Fibroblast of mammary gland (primary cell): ENCODE data around the gene CD302.
"Not testable (repeated sequence)": the region's sequence is repeated elsewhere in the genome, so short reads cannot be mapped to it uniquely, and the experiment has no call there.

Experiments
- DNase-seq: peaks from one replicate; pipeline ENCODE4 v3.0.0-alpha.2; 2010; ENCODE audit warnings: low read depth
- H3K4me3 ChIP-seq: 2 replicates; pipeline ENCODE4 v1.5.1; 2011; ENCODE audit warnings: low read depth, mild to moderate bottlenecking, low read length, moderate library complexity; ENCODE audit not compliant: control insufficient read depth
- TF ChIP-seq, protein P1 (sequence below): conservative IDR thresholded peaks from 2 replicates; pipeline ENCODE4 v1.5.1; 2011; ENCODE audit warnings: low read depth, low read length, inconsistent platforms; ENCODE audit not compliant: control insufficient read depth, insufficient read depth

CD302 gene

DNA sequence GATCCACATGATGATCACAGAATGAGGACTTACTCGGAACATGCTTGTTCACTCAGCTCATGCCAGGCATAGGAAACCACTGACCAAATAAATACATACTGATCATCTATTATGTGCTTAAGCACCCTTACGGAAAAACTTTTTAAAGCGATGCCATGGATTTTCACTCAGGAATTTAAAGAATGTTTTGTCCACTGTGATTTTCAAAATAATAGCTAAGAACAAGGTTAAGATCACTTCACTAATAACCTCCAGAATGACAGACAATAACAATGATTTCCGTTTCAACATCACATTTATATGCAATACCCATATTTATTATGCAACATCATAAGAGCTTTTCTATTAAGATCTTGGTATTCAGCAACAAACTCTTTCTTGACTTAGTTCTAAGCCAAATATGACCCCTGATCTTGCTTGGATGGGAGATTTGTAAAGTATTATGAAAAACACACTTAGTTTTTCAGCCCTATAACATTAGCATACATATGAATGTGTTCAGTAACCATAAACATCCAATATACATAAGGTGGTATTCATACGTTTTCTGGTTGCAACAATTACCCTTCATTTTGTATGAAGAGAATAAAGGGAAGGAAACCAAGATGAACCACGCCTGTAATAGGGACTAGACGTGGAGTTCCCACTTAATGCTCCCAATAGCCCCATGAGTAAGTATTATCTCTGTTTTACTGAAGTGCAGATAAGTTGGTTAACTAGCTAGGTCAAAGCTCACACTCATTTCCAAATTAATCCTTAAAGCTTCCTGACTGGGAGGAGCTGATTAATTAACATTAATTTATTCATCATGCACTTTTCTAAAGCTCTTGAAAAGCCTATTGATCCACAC lies 1.9 kb downstream of the CD302 start:
- no peak for DNase-seq
- TF ChIP-seq, protein P1, sequence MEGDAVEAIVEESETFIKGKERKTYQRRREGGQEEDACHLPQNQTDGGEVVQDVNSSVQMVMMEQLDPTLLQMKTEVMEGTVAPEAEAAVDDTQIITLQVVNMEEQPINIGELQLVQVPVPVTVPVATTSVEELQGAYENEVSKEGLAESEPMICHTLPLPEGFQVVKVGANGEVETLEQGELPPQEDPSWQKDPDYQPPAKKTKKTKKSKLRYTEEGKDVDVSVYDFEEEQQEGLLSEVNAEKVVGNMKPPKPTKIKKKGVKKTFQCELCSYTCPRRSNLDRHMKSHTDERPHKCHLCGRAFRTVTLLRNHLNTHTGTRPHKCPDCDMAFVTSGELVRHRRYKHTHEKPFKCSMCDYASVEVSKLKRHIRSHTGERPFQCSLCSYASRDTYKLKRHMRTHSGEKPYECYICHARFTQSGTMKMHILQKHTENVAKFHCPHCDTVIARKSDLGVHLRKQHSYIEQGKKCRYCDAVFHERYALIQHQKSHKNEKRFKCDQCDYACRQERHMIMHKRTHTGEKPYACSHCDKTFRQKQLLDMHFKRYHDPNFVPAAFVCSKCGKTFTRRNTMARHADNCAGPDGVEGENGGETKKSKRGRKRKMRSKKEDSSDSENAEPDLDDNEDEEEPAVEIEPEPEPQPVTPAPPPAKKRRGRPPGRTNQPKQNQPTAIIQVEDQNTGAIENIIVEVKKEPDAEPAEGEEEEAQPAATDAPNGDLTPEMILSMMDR = no peak
- no peak overlapping the region for H3K4me3 ChIP-seq

DNA sequence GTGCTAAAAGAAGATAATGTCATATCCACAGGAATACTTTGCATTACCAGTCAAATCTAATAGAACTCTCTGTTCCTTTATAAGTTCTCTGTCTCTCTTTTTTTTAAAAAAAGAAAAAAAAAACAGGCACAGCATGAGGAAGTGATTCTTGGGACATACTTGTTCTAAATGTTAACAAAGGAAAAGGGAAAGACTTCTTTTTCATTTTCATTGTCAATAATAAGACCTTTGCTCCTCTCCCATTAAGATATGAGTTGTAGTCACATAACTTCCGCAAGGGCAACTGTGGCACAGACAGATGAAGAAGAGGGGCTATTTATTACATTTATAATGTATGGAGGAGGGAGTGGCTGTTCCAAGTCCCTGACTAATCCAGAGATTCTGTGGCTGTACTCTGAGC lies 4.7 kb downstream of the CD302 start:
- TF ChIP-seq, protein P1 = no peak
- DNase-seq = no peak
- H3K4me3 ChIP-seq = no peak overlapping the region

DNA sequence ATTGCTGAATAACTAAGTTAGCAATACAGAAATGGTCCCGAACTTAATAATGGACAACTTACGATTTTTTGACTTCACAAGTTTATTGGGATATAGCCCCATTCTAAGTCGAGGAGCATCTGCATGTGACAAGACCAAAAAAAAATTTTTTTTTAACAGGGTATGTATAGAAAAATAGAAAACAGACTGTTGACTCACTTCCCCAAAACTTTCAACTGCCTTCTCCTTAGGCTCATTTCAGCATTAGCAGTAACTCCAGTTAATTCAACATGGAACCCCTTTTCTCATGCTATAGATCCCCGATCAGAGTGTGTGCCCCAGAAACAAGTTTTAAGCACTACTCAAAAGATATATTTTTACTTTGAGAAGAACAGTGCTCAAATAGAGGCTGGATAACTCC lies 5.4 kb downstream of the CD302 start:
- H3K4me3 ChIP-seq = no peak overlapping the region
- TF ChIP-seq, protein P1 = no peak
- DNase-seq = no peak

DNA sequence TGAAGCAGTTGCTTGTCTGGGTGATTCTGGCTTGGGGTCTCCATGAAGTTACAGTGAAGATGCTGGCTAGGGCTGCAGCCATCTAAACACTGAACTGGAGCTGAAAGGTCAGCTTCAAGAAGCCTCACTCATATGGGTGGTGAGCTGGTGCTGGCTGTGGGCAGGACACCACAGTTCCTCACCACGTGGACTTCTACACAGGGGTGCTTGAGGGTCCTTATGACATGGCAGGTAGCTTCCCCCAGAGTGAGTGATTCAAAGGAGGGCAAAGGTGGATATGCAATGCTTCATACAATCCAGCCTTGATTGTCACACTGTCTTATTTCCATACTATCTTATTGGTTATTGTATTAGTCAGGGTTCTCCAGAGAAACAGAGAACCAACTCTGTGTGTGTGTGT lies 6.0 kb downstream of the CD302 start:
- TF ChIP-seq, protein P1 = no peak
- DNase-seq = no peak
- H3K4me3 ChIP-seq = no peak overlapping the region

DNA sequence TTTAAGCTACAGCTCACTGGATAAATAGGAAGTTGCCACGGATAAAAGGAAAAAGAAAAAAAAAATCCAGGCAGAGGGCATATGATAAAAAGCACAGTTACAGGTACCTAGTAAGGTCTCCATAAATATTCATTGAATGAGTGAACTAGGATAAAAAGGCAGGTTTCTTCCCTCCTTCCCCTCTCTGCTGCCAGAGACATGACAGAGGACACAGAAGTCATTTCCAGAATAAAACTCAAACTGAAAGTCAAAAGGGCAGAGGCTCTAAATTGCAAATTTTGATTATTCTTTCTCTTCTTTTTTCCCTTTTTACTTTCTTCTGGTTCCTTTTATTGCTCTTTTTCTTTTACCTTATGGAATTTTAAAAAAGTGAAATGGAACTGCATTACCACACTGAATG lies 7.7 kb downstream of the CD302 start:
- no peak overlapping the region for H3K4me3 ChIP-seq
- DNase-seq = no peak
- TF ChIP-seq, protein P1 = no peak

DNA sequence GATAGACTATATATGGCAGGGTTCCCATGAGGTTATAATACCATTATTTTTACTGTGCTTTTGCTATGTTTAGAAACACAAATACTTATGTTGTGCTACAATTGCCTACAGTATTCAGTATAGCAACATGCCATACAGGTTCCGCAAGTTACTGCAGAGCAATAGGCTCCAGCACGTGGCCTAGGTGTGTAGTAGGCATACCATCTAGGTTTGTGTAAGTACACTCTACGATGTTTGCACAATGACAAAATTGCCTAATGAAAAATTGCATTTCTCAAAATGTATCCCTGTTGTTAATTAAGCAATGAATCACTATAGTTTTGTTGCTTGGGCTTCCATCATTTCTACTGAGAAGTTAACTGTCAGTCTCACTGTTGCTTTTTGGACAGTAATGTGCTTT lies 9.8 kb downstream of the CD302 start:
- no peak for DNase-seq
- no peak overlapping the region for H3K4me3 ChIP-seq
- TF ChIP-seq, protein P1 = no peak

DNA sequence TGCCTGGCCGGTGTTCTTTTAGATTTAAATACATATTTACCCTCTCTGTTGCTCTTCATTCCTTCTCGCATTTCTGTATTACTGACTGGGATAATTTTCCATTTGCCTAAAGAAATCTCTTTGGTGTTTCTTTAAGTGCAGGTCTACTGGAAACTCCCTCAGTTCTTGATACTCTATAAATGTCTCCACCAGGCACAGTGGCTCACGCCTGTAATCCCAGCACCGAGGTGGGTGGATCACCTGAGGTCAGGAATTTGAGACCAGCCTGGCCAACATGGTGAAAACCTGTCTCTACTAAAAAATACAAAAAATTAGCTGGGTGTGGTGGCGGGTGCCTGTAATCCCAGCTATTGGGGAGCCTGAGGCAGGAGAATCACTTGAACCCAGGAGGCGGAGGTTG lies 10.4 kb downstream of the CD302 start:
- DNase-seq, H3K4me3 ChIP-seq: not testable (repeated sequence)
